OCI-LY3 (cell line): ENCODE data around the gene LOXHD1.

ENCODE experiments used
- CTCF ChIP-seq: fragments of 200-600, 300-600 bp; sonication (generic); IDR thresholded peaks from 2 replicates; pipeline ENCODE4 v1.5.1; 2014; ENCODE audit warnings: antibody characterized with exemption, low read length, low read depth
- EZH2phosphoT487 ChIP-seq: fragments of 200-600 bp; shearing (Covaris generic); IDR thresholded peaks from 2 replicates; pipeline ENCODE4 v1.6.1; 2018; ENCODE audit warnings: antibody characterized with exemption, mixed run types, low read depth

DNA sequence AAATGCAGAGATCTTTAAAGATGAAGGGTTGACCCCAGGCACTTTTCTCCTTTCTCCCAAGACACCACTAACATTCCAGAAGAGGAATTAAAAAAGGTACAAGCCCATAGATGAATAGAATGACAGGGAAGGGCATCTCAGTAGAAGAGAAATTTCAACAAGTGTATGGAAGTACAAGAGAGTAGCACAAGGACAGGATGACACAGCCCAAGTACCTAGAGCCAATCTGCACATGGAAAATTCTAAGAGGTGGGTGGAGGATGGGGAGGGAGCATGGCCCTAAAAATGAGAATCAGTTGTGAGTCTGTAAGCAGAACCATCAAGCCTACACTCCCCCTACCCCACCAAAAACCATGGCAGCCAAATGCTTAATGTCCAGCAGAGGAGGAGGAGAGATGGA, 39.7 kb upstream of the LOXHD1 start:
- TF ChIP-seq CTCF = no peak
- no peak for TF ChIP-seq EZH2phosphoT487
